Measurements from ENCODE around the gene SMAD2.

- no peak for TF ChIP-seq GATA2 (IDR thresholded peaks at IDR 0.05; ENCODE audit: low read depth, low read length)
- TF ChIP-seq GATA3 (IDR thresholded peaks at IDR 0.05; ENCODE audit: low read depth, low read length): no peak
These were observed 38.3 kb upstream of the SMAD2 start for GRCh38 chr18:47968721-47969120.
